Ovary (tissue), 9 donors: ENCODE data around the gene USH2A. TPM values are rescaled to one million over a fixed set of nuclear protein-coding genes. Genes with fewer than 3 reads are reported as not detected.

Experiments used
- DNase-seq, 5 donors: peaks; one replicate each; pipeline ENCODE4 v3.0.0-alpha.2; 2019 to 2020
- H3K27ac ChIP-seq, 2 donors: fragments of 200-600 bp; one replicate each; pipeline versions ENCODE4 v1.5.1 to v1.8.0; 2019 to 2022
- H3K27me3 ChIP-seq: fragments of 200-600 bp; one replicate; pipeline ENCODE4 v1.8.0; 2022
- H3K36me3 ChIP-seq: fragments of 200-600 bp; sonication (generic); one replicate; pipeline ENCODE4 v1.5.1; 2019
- H3K4me1 ChIP-seq: one replicate; pipeline ENCODE4 v1.8.1; 2013; ENCODE audit warnings: mild to moderate bottlenecking, moderate library complexity; ENCODE audit not compliant: insufficient read depth
- H3K4me3 ChIP-seq: fragments of 200-600 bp; sonication (generic); one replicate; pipeline ENCODE4 v1.5.1; 2017
- H3K9me3 ChIP-seq, 2 donors: fragments of 200-600 bp in 1 of 2; sonication (generic) in 1 of 2; one replicate each; pipeline versions ENCODE4 v1.5.1 to v1.8.1; 2013 to 2019; ENCODE audit warnings: mild to moderate bottlenecking in 1 of 2, moderate library complexity in 1 of 2
- EP300 ChIP-seq: sonication (generic); formaldehyde crosslinking; IDR thresholded peaks from one replicate; pipeline ENCODE4 v1.6.1; 2017; ENCODE audit warnings: antibody characterized with exemption
- POLR2A ChIP-seq: fragments of 450-650 bp; IDR thresholded peaks from one replicate; pipeline ENCODE4 v1.6.1; 2017; ENCODE audit warnings: antibody characterized with exemption, mild to moderate bottlenecking, moderate library complexity
- WGBS, 3 donors: extraction: QIAGEN DNeasy Blood & Tissue Kit in 1 of 3; methylation state at CpG; one replicate each; pipeline versions ENCODE4 v1.1.5 to v1.1.7; 2013 to 2017; 5-methylcytosine and 5-hydroxymethylcytosine counted together
- intact Hi-C, 4 donors: fragments of 100-400 bp; cut with DNase I; formaldehyde crosslinking; loops; one replicate each; pipeline versions ENCODE4 v1.11.0 to v1.15.1; 2022 to 2023
- polyA plus RNA-seq, 2 donors: library from polyadenylated mRNA; stranded (reverse); fragments of 200-250 nt in 1 of 2; fragments of 350-450 nt in 1 of 2; fragmentation: Illumina TruSeq in 1 of 2; extraction: RNeasy Lipid Tissue Mini Kit (QIAGEN cat#74804) in 1 of 2; gene quantifications; one replicate each; pipeline ENCODE4 v1.2.3, GENCODE V29; 2013 to 2014
- total RNA-seq, 7 donors: library from RNA; depleted of rRNA in 2 of 7; stranded (reverse); fragments of >200 nt in 2 of 7; fragmentation: NEBNext Ultra II Directional in 3 of 7; extraction: Animal tissue kit (Norgen Biotek cat#: 25700) in 3 of 7; gene quantifications; one replicate each; pipeline versions ENCODE4 v1.1.0 to v1.2.4, GENCODE V29; 2016 to 2023
- TF ChIP-seq, protein P1 (sequence below), 3 donors: fragments of 450-650 bp in 2 of 3; fragments of 200-600 bp in 1 of 3; IDR thresholded peaks; one replicate each; pipeline versions ENCODE4 v1.5.1 to v1.8.0; 2016 to 2022; ENCODE audit warnings: antibody characterized with exemption in 3 of 3, mild to moderate bottlenecking in 1 of 3
- donor health status: DM: no; HTN: no; CAD: no; lungs with moderate emphysema.
- donor health status: DM: no; HTN: no; CAD: no.
- donor health status: Bipolar disorder and iron deficiency.
- donor health status: DM: yes; HTN: yes; CAD: no.
- donor health status: DM: no; HTN: no; CAD: no.
- donor health status: DM: yes; HTN: yes; CAD: no.

Gene USH2A
- total and polyA plus RNA-seq, 9 donors, result 0.01 to 0.11 TPM; not detected in 7

DNA sequence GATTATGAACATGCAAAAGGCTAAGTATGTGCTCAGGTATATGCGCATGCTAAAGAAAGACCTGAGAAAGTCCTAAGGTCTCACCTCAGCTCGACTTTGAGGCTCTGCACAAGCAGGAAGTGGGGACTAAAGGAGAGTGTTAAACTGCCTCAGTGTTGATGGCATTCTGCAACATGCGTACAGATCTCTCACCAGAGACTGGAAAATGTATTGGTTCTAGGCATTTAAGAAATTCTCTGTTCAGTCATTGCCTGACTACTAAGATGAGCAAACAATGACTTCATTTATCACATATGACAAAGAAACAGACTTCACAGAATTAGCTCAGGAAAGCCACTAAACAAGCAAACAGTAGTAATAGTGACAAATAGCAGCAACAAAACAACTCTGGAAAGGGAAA is 90.8 kb downstream of the USH2A start:
- 75 to 77% (median 75%) methylated on average over 3 of the region's 3 CpGs for WGBS, 3 donors
- DNase-seq, result no peak
- TF ChIP-seq EP300 (no peak), POLR2A (no peak)
- TF ChIP-seq, protein P1, sequence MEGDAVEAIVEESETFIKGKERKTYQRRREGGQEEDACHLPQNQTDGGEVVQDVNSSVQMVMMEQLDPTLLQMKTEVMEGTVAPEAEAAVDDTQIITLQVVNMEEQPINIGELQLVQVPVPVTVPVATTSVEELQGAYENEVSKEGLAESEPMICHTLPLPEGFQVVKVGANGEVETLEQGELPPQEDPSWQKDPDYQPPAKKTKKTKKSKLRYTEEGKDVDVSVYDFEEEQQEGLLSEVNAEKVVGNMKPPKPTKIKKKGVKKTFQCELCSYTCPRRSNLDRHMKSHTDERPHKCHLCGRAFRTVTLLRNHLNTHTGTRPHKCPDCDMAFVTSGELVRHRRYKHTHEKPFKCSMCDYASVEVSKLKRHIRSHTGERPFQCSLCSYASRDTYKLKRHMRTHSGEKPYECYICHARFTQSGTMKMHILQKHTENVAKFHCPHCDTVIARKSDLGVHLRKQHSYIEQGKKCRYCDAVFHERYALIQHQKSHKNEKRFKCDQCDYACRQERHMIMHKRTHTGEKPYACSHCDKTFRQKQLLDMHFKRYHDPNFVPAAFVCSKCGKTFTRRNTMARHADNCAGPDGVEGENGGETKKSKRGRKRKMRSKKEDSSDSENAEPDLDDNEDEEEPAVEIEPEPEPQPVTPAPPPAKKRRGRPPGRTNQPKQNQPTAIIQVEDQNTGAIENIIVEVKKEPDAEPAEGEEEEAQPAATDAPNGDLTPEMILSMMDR (IDR thresholded peaks at IDR 0.05), result no peak
- Histone ChIP-seq H3K27me3 (no peaks in the 10 kb centered on the region), H3K9me3 (no peaks in the 10 kb centered on the region), H3K36me3 (no peaks in the 10 kb centered on the region), H3K4me1 (no peaks in the 10 kb centered on the region), H3K4me3 (no peak overlapping the region), H3K27ac (no peak overlapping the region)
- intact Hi-C loops, result no loop called here

DNA sequence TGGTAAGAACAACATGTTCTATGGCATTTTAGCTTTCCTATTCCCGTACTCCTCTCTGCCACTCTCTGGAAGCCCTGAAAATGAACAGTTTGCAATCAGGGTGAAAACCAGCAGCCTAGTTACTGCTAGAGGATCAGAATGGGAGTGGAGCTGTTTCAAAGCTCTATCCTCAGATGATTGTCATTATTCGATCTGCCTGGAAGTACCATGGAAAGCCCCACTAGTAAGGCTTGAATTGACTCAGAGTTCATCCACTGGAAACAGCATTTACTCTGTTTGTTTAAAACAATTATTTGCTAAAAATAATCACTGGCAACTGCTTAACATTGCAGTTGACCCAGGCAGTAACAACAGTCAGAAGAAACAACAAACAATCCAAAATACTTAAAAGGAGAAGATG is 91.2 kb downstream of the USH2A start:
- H3K36me3 ChIP-seq, result no peaks in the 10 kb centered on the region
- intact Hi-C loops, result no loop called here
- H3K4me3 ChIP-seq, result no peak overlapping the region
- H3K27me3 ChIP-seq, result no peaks in the 10 kb centered on the region
- H3K27ac ChIP-seq, result no peak overlapping the region
- WGBS, 3 donors, result 84 to 90% (median 87%) methylated on average over 2 of the region's 2 CpGs
- no peaks in the 10 kb centered on the region for H3K4me1 ChIP-seq
- DNase-seq, result no peak
- TF ChIP-seq, protein P1 (IDR thresholded peaks at IDR 0.05), result no peak
- TF ChIP-seq EP300 (no peak), POLR2A (no peak)
- no peaks in the 10 kb centered on the region for H3K9me3 ChIP-seq

DNA sequence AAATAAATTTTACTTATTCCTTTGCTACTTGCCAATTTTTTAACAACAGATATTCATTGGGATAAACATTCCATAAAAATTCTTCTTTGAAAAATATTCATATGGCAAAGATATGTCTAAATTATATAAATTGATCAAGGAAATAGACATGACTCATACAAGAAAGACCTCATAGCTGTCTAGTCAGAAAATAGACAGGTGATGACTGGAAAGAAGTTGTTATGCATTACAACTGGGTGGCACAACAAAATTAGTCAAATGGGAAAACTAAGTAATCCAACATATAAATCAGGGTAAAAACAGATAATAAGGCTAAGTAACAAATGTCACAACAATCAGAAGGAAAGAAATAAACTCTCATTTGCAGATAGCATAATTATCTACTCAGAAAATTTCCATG is 92.0 kb downstream of the USH2A start:
- Histone ChIP-seq H3K36me3 (no peaks in the 10 kb centered on the region), H3K4me3 (no peak overlapping the region), H3K27me3 (no peaks in the 10 kb centered on the region), H3K4me1 (no peaks in the 10 kb centered on the region), H3K9me3 (no peaks in the 10 kb centered on the region), H3K27ac (no peak overlapping the region)
- DNase-seq, result no peak
- intact Hi-C loops, result no loop called here
- TF ChIP-seq POLR2A, result no peak
- TF ChIP-seq, protein P1 (IDR thresholded peaks at IDR 0.05), result no peak
- TF ChIP-seq EP300, result no peak

GRCh38 chr1:216330262-216330661 is 93.0 kb downstream of the USH2A start:
- no peaks in the 10 kb centered on the region for H3K27me3 ChIP-seq
- intact Hi-C loops, result no loop called here
- H3K4me3 ChIP-seq, result no peak overlapping the region
- WGBS, 3 donors, result 54 to 74% (median 55%) methylated on average over 2 of the region's 2 CpGs
- H3K36me3 ChIP-seq, result no peaks in the 10 kb centered on the region
- no peaks in the 10 kb centered on the region for H3K4me1 ChIP-seq
- no peak for DNase-seq
- H3K27ac ChIP-seq, result no peak overlapping the region
- H3K9me3 ChIP-seq, result no peaks in the 10 kb centered on the region
- TF ChIP-seq EP300 (no peak), POLR2A (no peak)
- TF ChIP-seq, protein P1 (IDR thresholded peaks at IDR 0.05), result no peak

DNA sequence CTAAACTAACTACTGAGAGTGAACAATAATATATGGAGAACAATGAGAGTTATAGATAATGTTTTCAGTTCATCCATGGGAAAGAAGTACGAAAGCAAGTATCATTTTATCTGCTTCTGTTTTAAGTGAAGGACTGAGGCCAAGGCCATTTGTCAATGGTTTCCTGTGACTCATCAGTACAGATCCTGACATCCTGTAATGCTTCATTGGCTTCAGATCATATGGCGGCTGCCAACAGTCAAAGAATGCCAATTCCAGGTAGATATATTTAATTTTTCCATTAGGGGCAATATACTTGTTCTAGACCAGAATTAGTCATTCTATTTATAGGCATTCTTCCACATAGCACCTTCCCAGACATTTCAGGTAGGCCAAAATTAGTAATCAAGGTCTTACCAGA is 97.3 kb downstream of the USH2A start:
- 62 to 75% (median 67%) methylated on average over 2 of the region's 2 CpGs for WGBS, 3 donors
- no peak for DNase-seq
- no peak overlapping the region for H3K27ac ChIP-seq
- no peaks in the 10 kb centered on the region for H3K27me3 ChIP-seq
- H3K36me3 ChIP-seq, result no peaks in the 10 kb centered on the region
- no peak for TF ChIP-seq POLR2A
- TF ChIP-seq EP300, result no peak
- TF ChIP-seq, protein P1 (IDR thresholded peaks at IDR 0.05), result no peak
- H3K4me1 ChIP-seq, result no peaks in the 10 kb centered on the region
- intact Hi-C loops, result no loop called here
- no peak overlapping the region for H3K4me3 ChIP-seq
- H3K9me3 ChIP-seq, result no peaks in the 10 kb centered on the region
